Measurements from ENCODE around the gene RAB22A.

RAB22A gene

GRCh38 chr20:58294497-58295455 lies 14.7 kb upstream of the RAB22A start:
- peaks cover 0 to 89% (median 0%) of the 10 kb centered on the region in 11 experiments; a peak in 7 of 22 replicates for H4K20me1 ChIP-seq
- H3K4me1 ChIP-seq: no peaks in the 10 kb centered on the region
- H3K4me3 ChIP-seq: no peak overlapping the region
- no peaks in the 10 kb centered on the region for H3K27me3 ChIP-seq
- peaks cover 0 to 13% (median 0%) of the 10 kb centered on the region in 11 experiments; a peak in 2 of 22 replicates for H3K36me3 ChIP-seq
- 0 out of 22 replicates have a peak overlapping the region, but pooled peaks of 1 of the 11 experiments have one; percentile 9 for H3K4me2 ChIP-seq
- no peaks in the 10 kb centered on the region for H3K9me3 ChIP-seq (replicated peaks in 1 of 11)
- H3K9ac ChIP-seq: no peak overlapping the region
- TF ChIP-seq Cebpa-rat (IDR thresholded peaks at IDR 0.05): no peak
- no peak overlapping the region for H3K27ac ChIP-seq

GRCh38 chr20:58296051-58296837 lies 13.3 kb upstream of the RAB22A start:
- no peak for TF ChIP-seq Cebpa-rat (IDR thresholded peaks at IDR 0.05)
- H3K36me3 ChIP-seq: peaks cover 0 to 8% (median 0%) of the 10 kb centered on the region in 11 experiments; a peak in 1 of 22 replicates
- H3K27ac ChIP-seq: no peak overlapping the region
- no peaks in the 10 kb centered on the region for H3K9me3 ChIP-seq (replicated peaks in 1 of 11)
- no peak overlapping the region for H3K9ac ChIP-seq
- no peak overlapping the region for H3K4me2 ChIP-seq
- no peaks in the 10 kb centered on the region for H3K4me1 ChIP-seq
- H3K4me3 ChIP-seq: no peak overlapping the region
- peaks cover 0 to 77% (median 0%) of the 10 kb centered on the region in 11 experiments; a peak in 7 of 22 replicates for H4K20me1 ChIP-seq
- no peaks in the 10 kb centered on the region for H3K27me3 ChIP-seq

- Histone ChIP-seq H3K4me2 (no peak overlapping the region), H3K27me3 (no peaks in the 10 kb centered on the region), H3K4me1 (no peaks in the 10 kb centered on the region), H3K9me3 (replicated peaks in 1 of 11) (no peaks in the 10 kb centered on the region), H3K4me3 (no peak overlapping the region), H4K20me1 (peaks cover 0 to 76% (median 0%) of the 10 kb centered on the region in 11 experiments; a peak in 7 of 22 replicates), H3K36me3 (peaks cover 0 to 17% (median 0%) of the 10 kb centered on the region in 11 experiments; a peak in 1 of 22 replicates), H3K27ac (no peak overlapping the region), H3K9ac (no peak overlapping the region)
- TF ChIP-seq Cebpa-rat (IDR thresholded peaks at IDR 0.05): no peak
These were observed 12.1 kb upstream of the RAB22A start for GRCh38 chr20:58297394-58297793.

GRCh38 chr20:58300321-58300720 lies 9.2 kb upstream of the RAB22A start:
- peaks cover 0 to 1% (median 0%) of the 10 kb centered on the region in 10 experiments; a peak in 1 of 20 replicates for H3K4me1 ChIP-seq
- no peaks in the 10 kb centered on the region for H3K9me3 ChIP-seq (replicated peaks in 1 of 11)
- no peak overlapping the region for H3K27ac ChIP-seq
- peaks cover 0 to 68% (median 0%) of the 10 kb centered on the region in 11 experiments; a peak in 5 of 22 replicates for H4K20me1 ChIP-seq
- peaks cover 0 to 26% (median 0%) of the 10 kb centered on the region in 11 experiments; a peak in 1 of 22 replicates for H3K36me3 ChIP-seq
- no peaks in the 10 kb centered on the region for H3K27me3 ChIP-seq
- H3K9ac ChIP-seq: no peak overlapping the region
- no peak overlapping the region for H3K4me3 ChIP-seq
- H3K4me2 ChIP-seq: no peak overlapping the region
- TF ChIP-seq Cebpa-rat (IDR thresholded peaks at IDR 0.05): no peak

- no peak overlapping the region; a peak in 1 of 22 replicates for H3K9ac ChIP-seq
- no peak for TF ChIP-seq Cebpa-rat (IDR thresholded peaks at IDR 0.05)
- H3K4me1 ChIP-seq: peaks cover 26 to 32% (median 28%) of the 10 kb centered on the region in 10 experiments
- no peaks in the 10 kb centered on the region for H3K27me3 ChIP-seq
- H3K36me3 ChIP-seq: peaks cover 0 to 20% (median 0%) of the 10 kb centered on the region in 11 experiments; a peak in 1 of 22 replicates
- no peaks in the 10 kb centered on the region for H3K9me3 ChIP-seq (replicated peaks in 1 of 11)
- peaks cover 0 to 44% (median 0%) of the 10 kb centered on the region in 11 experiments; a peak in 3 of 22 replicates for H4K20me1 ChIP-seq
- H3K4me2 ChIP-seq: peak overlapping the region in 2 of 11 experiments; percentile 3 to 9; a peak in 1 of 22 replicates
- H3K27ac ChIP-seq: no peak overlapping the region
- H3K4me3 ChIP-seq: no peak overlapping the region
These were observed 6.0 kb upstream of the RAB22A start for GRCh38 chr20:58303547-58303946.

DNA sequence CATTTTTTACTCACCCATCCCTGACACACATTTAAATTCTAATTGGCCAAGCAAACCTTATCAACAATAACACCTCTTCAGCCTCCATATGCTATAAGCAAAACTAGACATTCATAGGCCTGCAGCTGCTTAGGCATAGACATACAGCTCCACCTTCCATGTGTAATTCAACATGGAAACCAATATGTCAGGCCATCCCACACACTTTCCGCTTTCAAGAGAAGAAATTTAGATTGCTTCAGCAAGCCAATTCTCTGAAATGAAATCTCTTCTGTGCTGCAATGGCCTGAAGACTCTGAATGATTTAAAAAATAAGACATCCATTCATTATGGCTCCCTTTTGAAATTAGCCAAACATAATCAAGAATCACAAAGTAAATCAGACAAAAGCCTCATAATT lies 4.5 kb upstream of the RAB22A start:
- Histone ChIP-seq H3K4me2 (no peak overlapping the region), H3K4me3 (no peak overlapping the region), H3K27me3 (no peaks in the 10 kb centered on the region), H3K4me1 (peaks cover 29 to 37% (median 32%) of the 10 kb centered on the region in 10 experiments), H4K20me1 (peaks cover 0 to 29% (median 0%) of the 10 kb centered on the region in 11 experiments; a peak in 3 of 22 replicates), H3K27ac (no peak overlapping the region), H3K9me3 (replicated peaks in 1 of 11) (no peaks in the 10 kb centered on the region), H3K9ac (no peak overlapping the region), H3K36me3 (peaks cover 0 to 20% (median 0%) of the 10 kb centered on the region in 11 experiments; a peak in 1 of 22 replicates)
- TF ChIP-seq Cebpa-rat (IDR thresholded peaks at IDR 0.05): no peak

- Histone ChIP-seq H3K36me3 (peaks cover 0 to 21% (median 5%) of the 10 kb centered on the region in 11 experiments; a peak in 11 of 22 replicates), H3K4me3 (peak overlapping the region in 6 of 10 experiments; percentile 18 to 48 (median 22); a peak in 9 of 20 replicates), H4K20me1 (peaks cover 0 to 29% (median 0%) of the 10 kb centered on the region in 11 experiments; a peak in 4 of 22 replicates), H3K27ac (peak overlapping the region; percentile 60 to 97 (median 76)), H3K4me1 (peaks cover 40 to 51% (median 45%) of the 10 kb centered on the region in 10 experiments), H3K9ac (peak overlapping the region in 10 of 11 experiments; percentile 32 to 83 (median 58); a peak in 15 of 22 replicates), H3K27me3 (no peaks in the 10 kb centered on the region), H3K4me2 (peak overlapping the region; percentile 60 to 91 (median 79)), H3K9me3 (replicated peaks in 1 of 11) (no peaks in the 10 kb centered on the region)
- TF ChIP-seq Cebpa-rat (IDR thresholded peaks at IDR 0.05): no peak
These were observed 2.9 kb upstream of the RAB22A start for GRCh38 chr20:58306421-58307261.

DNA sequence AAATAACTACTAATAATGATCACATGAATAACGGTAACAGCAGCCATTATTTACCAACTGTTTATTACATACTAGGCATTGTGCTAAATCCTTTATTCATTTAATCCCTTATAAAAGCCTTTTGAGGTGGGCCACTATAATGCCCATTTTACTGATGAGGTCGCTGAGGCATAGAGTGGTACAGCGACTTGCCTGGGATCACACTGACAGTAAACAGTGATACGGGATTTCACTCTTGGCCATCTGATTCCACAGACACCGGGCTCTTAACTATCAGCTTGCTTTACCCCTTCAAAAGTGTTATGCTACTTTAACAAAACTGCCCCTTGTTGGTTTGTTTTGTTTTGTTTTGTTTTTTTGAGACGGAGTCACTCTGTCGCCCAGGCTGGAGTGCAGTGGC lies 2.2 kb upstream of the RAB22A start:
- no peak for TF ChIP-seq Cebpa-rat (IDR thresholded peaks at IDR 0.05)
- Histone ChIP-seq H3K27ac (peak overlapping the region; percentile 60 to 97 (median 76)), H3K4me3 (peak overlapping the region in 7 of 10 experiments; percentile 2 to 48 (median 21); a peak in 8 of 20 replicates), H3K4me2 (peak overlapping the region; percentile 60 to 91 (median 79)), H3K4me1 (peaks cover 43 to 54% (median 48%) of the 10 kb centered on the region in 10 experiments), H3K36me3 (peaks cover 0 to 23% (median 11%) of the 10 kb centered on the region in 11 experiments; a peak in 14 of 22 replicates), H4K20me1 (peaks cover 0 to 26% (median 0%) of the 10 kb centered on the region in 11 experiments; a peak in 4 of 22 replicates), H3K27me3 (no peaks in the 10 kb centered on the region), H3K9me3 (replicated peaks in 1 of 11) (no peaks in the 10 kb centered on the region), H3K9ac (peak overlapping the region; percentile 6 to 83 (median 57); a peak in 18 of 22 replicates)

All from BLaER1 treated with 17β-estradiol and CSF1 and Interleukin-3, amounts not matched to agents 10 nM and 100 nM (cell line).